ENCODE data around the gene LRIG2.
"Not testable (repeated sequence)": the region's sequence is repeated elsewhere in the genome, so short reads cannot be mapped to it uniquely, and the experiment has no call there.

The LRIG2 gene

DNA sequence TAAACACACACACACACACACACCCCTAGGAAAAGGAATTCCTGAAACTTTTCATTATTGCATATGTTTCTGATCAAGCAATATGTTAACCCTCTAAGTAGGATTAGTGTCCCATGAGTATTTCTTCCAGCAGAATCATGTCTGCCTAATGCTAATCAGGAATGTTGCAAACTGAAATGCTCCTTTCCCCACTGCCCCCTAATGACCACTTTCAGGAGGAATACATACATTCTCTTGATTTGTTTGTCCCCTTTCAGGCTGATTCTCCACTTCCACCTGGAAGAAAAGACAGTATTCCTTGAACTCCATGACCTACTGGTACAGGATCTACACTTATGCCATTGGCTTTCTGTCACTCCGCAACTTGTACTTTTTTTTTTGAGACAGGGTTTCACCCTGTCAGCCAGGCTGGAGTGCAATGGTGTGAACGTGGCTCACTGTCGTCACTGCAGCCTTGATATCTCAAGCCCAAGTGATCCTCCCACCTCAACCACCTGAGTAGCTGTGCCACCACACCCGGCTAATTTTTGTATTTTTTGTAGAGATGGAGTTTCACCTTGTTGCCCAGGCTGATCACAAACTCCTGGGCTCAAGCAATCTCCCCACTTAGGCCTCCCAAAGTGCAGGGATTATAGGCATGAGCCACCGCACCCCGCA lies 56.7 kb downstream of the LRIG2 start:
- DNase-seq (ENCODE audit: low read depth, low spot score), result no peak

DNA sequence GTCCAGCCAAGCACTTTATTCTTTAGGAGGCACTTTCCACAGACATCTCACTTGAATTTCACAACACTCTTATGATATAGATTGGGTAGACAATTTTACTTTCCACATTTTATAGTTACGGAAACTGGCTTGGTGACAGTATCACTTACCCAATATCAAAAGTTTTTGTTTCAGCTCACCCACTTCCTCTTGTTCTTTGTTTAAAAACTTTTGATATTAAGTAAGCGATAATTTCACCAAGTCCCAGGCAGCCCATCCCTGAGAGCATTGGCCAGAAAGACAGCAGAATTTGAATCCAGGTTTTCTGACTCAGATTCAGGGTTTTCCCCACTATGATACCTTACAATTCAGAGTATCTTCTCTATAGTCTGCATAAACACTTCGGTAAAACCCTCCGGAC lies 60.0 kb downstream of the LRIG2 start:
- DNase-seq (ENCODE audit: low read depth, low spot score), result no peak

DNA sequence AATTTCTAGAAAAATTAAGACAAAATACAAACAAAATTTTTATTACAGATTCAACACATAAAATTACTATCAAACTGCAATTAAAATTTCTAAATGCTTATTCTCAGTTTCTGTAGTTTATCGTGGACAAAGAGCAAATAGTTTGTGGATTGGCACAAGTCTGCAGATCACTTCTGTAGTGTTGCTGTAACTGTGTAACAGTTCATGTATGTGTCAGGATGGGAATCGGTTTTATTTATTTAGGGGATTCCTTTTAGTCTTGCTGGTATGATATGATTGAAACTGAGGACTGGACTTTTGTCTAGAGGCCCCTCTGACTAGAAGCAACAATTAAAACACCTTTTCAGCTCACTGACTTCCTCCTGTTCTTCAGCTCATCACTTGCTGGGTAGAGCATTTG lies 60.8 kb downstream of the LRIG2 start:
- no peak for DNase-seq (ENCODE audit: low read depth, low spot score)

DNA sequence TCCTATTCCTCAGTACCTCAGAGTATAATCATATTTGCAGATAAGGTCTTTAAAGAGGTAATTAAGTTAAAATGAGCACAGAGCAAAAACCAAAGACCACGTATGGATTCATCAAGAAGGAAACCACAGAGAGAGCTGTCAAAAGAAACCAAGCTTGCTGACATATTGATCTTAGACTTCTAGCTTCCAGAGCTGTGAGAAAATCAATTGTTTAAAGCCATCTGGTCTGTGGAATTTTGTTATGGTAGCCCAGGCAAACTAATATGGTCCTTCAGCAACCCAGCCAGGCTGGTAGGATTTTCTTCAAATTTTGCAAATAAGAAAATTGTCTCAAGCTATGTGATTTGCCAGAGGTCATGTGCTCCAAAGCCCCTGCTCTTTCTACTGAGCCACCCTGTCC lies 62.5 kb downstream of the LRIG2 start:
- DNase-seq (ENCODE audit: low read depth, low spot score), result no peak

DNA sequence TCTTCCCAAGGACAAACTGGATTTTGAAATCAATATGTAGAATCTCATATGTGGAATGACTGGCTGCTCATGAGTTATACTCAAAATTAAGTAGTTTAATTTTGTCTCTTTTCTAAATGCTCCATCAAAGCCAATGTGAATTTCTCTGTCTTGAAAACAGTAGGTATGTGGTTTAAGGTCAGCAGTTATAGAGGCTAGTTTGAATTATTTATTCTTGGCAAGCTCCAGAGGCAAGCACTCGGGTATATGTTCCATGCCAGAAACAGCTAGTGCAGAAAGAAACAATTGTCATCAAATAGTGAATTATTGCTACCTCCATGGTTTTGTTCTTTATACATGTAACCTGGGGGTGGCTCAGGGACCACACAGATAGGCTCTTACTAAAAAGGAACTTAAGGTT lies 63.5 kb downstream of the LRIG2 start:
- DNase-seq (ENCODE audit: low read depth, low spot score), result no peak

DNA sequence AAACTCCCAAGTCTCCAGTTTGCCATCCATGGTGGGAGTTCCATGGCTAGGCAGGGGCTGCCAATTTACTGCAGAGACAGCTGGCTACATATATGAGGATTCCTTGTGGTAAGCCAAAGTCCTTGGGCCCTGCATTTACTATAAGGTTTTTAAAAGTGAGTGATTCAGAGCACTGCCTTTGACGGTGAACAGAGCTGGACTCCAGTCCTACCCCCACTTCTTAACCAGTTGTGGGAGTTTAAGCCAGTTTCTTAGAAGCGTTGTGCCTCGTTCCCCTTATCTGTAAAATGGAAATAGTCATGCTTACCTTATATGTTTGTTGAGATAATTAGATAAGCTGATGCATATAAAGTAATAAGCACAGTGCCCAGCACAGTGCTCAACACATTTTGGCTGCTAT lies 64.6 kb downstream of the LRIG2 start:
- no peak for DNase-seq (ENCODE audit: low read depth, low spot score)

DNA sequence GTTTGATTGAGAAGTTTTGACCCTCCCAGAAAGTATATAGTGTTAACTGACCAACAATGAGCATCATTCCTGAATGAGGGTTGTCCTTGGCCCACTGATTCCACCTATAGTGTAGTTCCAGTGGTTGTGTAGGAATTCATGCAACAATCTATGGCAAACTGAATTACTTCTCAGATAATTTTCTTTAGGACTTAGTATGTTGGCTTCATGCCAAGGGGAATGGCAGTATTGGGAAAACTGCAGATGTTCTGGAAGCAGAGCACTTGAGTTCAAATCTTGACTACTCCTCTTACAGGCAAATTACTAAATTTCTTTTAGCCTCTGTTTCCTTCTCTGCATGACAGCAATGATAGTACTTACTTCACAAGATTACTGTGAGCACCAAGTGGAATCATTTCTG lies 65.8 kb downstream of the LRIG2 start:
- DNase-seq (ENCODE audit: low read depth, low spot score), result no peak

DNA sequence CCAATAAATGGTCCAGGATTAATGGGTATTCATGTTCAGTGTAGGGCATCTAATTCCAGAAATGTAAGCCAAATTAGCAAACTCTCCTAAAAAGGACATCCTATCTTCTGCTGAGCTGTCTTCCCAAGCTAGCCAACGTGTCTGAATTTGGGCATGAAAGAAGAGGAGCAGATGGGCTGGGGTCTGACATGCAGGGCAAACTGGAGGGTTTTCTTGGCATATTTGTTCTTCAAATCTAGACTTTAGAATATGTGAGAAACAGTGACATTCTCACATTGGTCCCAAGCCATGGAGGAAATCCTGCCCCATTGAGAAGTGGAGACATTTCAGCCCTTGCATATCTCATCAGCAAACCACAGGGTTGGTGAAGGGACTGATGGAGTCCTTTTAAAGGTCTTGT lies 67.2 kb downstream of the LRIG2 start:
- no peak for DNase-seq (ENCODE audit: low read depth, low spot score)

DNA sequence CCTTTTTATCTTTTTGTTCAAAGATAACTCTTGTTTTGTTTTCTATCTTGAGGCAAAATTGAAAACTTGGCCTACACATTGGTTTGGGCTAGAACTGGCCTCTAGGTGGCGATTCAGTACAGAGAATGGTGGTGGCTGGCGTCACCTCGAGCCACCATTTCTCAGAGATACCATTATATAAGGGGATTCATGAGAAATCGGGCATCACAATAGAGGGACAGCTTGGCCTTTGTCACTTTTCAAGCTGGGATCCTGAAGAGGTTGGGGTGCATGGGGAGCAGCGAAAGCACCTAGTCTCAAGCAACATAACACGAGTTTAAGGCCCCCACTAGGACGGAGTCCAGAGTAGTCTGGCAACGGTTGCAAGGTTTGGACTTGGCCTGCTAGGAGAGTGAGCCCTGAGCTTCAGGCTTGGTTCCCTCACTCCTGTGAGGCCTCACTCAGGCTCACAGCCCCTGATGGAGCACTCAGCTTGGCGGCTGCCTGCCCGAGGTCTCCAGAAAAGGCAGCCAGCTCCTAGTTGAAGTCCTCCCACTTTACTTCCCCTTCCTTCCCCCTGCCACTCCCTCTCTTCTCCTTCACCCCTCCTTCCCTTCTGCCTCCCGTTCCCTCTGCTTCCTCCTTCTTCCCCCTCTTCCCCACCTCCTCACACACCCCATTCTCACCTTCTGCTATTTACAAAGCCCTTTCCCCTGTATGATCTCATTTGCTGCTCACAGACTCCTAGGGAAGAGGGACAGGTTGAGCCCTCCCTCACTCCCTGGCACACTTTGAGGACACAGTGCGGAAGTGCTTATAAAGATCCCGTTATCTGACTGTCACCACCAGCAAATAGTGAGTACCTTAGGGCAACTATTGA lies 67.8 kb downstream of the LRIG2 start:
- peak; percentile 6 for DNase-seq (ENCODE audit: low read depth, low spot score)

DNA sequence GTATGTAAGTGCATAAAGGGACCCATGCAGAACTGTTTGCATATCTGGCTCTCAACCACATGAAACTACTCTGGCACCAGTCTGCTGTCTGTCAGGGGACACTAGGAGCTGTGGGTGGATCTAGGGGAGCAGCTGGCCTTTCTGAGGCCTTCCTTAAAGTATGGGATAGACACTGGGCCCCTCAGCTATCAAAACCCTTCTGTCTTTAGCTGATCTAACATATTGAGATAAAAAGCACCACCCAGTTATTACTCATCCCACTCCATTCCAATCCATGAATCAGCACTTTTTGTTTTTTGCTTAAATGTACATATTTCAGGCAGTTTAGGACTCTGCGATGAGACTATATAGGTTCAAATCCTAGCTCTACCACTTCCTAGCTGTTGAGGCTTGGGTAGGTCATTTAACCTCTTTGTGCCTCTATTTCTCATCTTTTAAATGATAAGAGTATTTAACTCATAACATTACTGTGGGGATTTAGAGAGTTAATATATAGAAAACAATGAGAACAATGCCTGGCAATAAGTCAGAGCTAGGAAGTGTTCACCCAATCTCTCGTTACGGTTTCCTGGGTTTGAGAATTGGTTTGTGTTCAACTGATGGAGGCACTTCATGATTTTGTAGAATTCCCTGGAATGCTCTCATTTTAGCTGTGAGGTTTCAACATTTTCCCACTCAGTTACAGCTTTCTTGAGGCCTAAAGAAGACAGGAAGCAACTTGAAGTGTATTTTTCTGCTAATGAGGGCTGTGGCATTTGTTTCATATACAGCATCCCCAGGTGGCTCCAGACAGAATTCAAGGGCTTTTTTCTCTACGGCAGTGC lies 68.9 kb downstream of the LRIG2 start:
- no peak for DNase-seq (ENCODE audit: low read depth, low spot score)

DNA sequence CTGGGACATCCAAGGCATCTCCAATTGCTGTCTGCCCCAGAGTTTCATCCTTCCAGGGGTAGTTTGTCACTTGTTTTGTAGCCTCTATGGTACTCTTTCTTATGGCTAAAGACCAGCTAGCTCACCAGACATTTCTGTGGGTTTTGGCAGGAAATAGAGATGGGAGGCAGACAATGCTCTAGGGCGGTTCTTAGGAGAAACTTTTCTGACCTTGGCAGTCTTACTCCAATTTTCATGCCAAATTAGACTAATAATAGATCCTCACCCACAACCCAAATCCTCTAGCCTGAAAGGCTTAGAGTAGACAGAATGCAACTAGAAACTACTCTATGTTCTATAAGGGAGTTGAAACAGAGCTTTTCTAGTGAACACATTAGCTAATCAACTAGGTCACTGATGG lies 69.8 kb downstream of the LRIG2 start:
- no peak for DNase-seq (ENCODE audit: low read depth, low spot score)

DNA sequence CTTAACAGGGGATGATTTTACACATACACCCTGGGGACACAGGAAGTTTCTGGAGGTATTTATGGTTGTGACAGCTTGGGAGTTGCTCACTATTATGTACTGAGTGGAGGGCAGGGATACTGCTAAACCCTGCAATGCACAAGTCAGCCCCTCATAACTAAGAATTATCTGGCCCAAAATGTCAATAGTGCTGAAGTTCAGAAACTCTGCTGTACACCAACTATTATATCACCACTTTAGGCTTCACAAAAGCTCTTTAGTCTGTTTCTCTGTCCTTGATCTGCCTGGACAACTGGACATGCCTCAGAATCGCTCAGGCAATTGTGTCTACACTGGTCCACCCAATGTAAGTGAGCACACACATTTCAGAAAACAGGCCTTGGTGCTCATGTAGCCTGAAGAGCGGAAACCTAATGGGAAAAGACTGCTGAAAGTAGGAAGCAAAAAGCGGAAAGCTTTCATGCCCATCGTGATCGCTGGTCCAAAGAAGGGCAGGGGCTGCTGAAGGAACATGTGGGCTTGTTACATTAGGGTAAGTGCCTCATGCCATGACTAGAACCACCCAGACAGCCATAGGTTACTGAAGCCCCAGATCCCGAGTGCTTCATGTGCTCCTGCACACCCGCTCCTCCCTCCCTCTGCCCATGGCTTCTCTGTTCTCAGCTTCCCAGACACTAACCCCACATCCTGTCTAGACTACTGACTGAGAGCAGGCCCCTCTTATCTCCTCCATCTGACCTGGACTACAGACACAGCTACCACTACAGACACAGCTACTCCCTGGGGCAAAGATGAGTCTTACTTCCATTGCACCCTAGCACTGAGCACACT lies 73.5 kb downstream of the LRIG2 start:
- no peak for DNase-seq (ENCODE audit: low read depth, low spot score)

DNA sequence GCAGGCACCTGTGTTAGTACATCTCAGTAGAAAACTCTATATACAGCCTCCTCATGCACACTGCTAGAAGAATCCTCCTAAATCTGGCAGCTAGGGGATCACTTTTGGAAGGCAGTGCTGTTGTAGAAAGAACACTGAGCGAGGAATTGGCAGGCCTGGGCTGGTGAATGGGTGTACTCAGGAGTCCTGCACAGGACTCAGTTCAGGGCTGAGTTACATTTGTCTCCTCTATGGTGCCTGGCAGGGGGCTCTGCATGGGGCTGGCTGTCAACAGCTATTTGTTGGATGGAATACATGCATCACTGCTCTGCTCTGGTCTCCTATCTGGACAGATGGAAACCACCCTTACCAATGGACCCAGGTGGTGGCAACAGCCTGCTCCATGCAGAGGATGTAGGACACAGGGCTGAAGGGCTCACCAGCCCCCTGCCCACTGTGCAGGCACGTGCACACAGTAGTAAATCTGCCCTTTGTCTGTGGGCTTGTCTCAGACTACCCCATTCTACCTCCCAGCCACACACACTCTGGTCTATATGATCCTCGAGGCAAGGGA lies 74.2 kb downstream of the LRIG2 start:
- DNase-seq (ENCODE audit: low read depth, low spot score), result no peak

DNA sequence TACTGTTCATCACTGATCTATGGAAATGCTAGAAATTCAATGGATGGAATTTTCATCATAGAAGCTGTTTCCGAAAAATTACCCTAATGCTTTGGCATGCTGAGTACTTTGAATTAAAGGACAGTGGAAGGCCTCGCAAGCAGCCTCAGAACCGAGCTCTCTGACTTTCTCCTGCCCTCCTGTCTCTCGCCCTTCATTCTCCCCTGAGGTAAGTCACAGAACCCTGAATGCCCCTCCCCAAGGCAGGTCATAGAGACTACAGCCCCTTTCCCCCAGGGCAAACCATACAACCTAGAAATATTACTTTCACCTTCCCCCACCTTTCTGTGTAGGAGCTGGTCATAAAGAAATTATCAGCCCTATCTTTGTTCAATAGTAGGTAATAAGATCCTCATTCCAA lies 74.8 kb downstream of the LRIG2 start:
- DNase-seq (ENCODE audit: low read depth, low spot score), result no peak

DNA sequence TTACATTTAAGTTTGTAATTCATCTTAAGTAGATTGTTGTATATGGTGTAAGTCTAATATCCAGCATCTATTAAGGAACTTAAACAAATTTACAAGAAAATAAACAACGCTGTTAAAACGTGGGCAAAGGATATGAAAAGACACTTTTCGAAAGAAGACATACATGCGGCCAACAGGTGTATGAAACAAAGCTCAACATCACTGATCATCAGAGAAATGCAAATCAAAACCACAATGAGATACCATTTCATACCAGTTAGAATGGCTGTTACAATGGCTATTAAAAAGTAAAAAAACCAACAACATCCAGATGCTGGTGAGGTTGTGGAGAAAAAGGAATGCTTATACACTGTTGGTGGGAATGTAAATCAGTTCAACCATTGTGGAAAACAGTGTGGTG lies 77.5 kb downstream of the LRIG2 start:
- DNase-seq (ENCODE audit: low read depth, low spot score), result not testable (repeated sequence)

DNA sequence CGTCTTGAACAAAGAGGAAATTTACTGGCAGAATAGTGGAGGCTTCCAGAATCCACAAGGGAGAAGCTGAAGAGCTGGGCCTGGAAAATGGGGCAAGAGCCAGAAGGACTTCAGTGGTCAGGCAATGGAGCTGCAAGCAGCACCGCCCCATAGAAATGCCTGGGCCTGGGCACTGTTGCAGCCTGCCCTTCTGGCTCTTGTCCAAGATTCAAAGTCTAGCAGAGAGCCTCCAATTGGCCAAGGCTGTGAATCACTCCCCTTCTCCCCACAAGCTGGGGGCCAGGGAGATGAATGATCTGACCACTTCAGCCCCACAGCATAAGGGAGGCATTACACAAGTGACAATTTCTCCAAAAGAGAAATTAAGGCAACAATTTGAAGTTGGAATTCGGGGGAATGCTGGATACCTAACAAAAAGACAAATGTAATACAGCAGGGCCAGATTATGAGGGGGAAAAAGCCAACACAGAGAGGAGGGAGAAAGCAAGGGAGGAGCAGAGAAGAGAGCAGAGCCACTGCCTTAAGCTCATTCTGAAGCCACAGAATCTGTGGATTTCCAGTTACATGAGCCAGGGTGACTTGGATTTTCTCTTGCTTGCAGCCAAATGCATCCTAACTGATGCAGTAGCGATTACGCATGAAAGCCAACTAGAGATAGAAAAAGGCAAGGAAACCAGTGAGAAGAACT lies 80.3 kb downstream of the LRIG2 start:
- DNase-seq (ENCODE audit: low read depth, low spot score), result no peak

DNA sequence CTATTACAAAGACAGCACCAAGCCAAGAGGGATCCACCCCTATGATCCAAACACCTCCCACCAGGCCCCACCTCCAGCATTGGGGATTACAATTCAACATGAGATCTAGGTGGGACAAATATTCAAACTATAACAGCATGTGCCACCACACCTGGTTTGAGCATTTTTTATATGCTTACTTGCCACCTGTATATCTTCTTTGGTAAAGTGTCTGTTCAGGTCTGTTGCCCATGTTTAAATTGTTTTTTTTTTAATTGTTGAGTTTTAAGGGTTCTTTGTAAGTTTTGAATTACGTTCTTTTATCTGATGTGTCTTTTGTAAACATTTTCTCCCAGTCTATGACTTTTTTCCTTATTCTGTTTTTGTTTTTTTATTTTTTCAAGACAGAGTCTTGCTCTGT lies 83.4 kb downstream of the LRIG2 start:
- no peak for DNase-seq (ENCODE audit: low read depth, low spot score)

DNA sequence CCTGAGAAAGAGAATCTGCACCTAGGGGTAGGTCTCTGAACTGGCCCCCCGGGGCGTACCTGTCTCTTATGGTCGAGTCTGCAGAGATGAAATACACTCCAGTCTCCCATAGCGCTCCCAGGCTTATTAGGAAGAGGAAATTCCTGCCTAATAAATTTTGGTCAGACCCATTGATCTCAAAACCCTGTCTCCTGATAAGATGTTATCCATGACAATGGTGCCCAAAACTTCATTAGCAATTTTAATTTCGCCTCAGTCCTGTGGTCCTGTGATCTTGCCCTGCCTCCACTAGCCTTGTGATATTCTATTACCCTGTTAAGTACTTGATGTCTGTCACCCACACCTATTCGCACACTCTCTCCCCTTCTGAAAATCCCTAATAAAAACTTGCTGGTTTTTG lies 85.7 kb downstream of the LRIG2 start:
- not testable (repeated sequence) for DNase-seq (ENCODE audit: low read depth, low spot score)

DNA sequence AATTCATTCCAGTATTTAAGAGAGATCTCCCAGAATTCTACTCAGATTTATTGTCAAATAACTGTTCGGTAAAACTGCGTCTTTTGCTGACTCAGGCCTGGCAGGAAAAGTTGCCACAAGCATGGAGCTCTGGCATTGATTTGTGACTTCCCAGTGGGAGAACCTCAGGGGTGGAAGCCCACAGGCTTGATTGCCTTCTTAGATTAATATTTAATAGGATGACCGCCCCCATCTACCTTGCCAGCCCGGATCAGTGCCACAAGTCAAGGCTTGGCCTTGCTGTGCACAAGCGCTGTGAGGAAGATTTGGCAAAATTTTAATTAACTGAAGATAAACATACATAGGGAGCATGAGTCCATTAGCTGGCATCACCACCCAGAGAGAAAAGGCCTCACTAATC lies 93.5 kb downstream of the LRIG2 start:
- DNase-seq (ENCODE audit: low read depth, low spot score), result no peak

DNA sequence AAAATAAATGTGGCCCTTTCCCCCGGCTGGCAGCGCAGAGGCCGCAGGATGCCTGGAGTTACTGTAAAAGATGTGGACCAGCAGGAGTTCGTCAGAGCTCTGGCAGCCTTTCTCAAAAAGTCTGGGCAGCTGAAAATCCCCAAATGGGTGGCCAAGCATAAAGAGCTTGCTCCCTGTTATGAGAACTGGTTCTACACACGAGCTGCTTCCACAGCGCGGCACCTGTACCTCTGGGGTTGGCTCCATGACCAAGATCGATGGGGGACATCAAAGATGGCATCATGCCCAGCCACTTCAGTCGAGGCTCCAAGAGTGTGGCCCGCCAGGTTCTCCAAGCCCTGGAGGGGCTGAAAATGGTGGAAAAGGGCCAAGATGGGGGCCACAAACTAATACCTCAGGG lies 95.9 kb downstream of the LRIG2 start:
- no peak for DNase-seq (ENCODE audit: low read depth, low spot score)

DNA sequence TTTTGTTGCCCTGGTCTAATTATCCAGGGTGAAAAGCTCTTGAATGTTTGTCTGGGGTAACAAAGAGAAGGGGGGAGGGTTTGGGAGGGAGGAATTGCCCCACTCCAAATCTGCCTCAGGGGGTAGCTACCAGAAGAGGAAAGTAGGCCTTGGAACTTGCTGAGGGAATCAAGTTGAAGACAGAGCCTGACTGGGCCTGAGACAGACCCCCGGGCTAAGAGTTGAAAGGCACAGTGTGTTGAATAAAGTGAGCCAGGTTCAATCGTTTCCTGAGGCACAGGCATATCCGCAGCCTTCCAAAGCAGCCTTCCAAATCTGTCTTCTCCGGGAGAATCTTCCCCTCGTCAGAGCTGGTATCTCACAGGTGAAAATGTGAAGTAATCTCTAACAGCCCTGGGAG lies 96.6 kb downstream of the LRIG2 start:
- no peak for DNase-seq (ENCODE audit: low read depth, low spot score)

Measured in activated naive CD8-positive, alpha-beta T cell treated with anti-CD3 and anti-CD28 coated beads, Interleukin-2, amount 50 U/mL, for 16 hours (primary cell).